HEK293 (cell line): ENCODE measurements around the gene EIF4EBP2.

Experiments used
- CTCF ChIA-PET: fragments of 350-600 bp; formaldehyde crosslinking; extraction: SDS; loops from one replicate; lab custom pipeline; 2021; ENCODE audit warnings: antibody characterized with exemption; lab: Yijun Ruan, JAX
- POLR2A ChIA-PET: fragments of 300-600 bp; formaldehyde crosslinking; extraction: SDS; loops from one replicate; lab custom pipeline; 2020; ENCODE audit warnings: antibody characterized with exemption, inconsistent platforms; lab: Yijun Ruan, JAX
- H3K27ac ChIP-seq: fragments of 200-500 bp; sonication (Bioruptor generic); 2 replicates; pipeline ENCODE4 v1.5.1; 2014; ENCODE audit warnings: low read depth, low read length, control low read depth, inconsistent platforms; ENCODE audit errors: extremely low read depth
- H3K36me3 ChIP-seq, 2 experiments: fragments of 200-500 bp in 1 of 2; sonication (Bioruptor generic) in 1 of 2; 1 replicate in 1 of 2; 2 replicates in 1 of 2; pipeline ENCODE4 v1.5.1; 2014 to 2017; ENCODE audit warnings: inconsistent platforms in 2 of 2, low read length in 2 of 2; ENCODE audit not compliant: control insufficient read depth in 2 of 2, insufficient read depth in 1 of 2
- H3K4me1 ChIP-seq: fragments of 200-500 bp; sonication (Bioruptor generic); 2 replicates; pipeline ENCODE4 v1.5.1; 2014; ENCODE audit warnings: mild to moderate bottlenecking, low read length, inconsistent platforms; ENCODE audit not compliant: control insufficient read depth, insufficient read depth
- H3K4me3 ChIP-seq: 2 replicates; pipeline ENCODE4 v1.5.1; 2011; ENCODE audit warnings: low read depth, mild to moderate bottlenecking, control low read depth, low read length, moderate library complexity
- H3K9me3 ChIP-seq: fragments of 200-500 bp; sonication (Bioruptor generic); 2 replicates; pipeline ENCODE4 v1.5.1; 2014; ENCODE audit warnings: low read depth, low read length, inconsistent platforms; ENCODE audit not compliant: control insufficient read depth, insufficient read depth
- BCL11A ChIP-seq: fragments of 450-650 bp; formaldehyde crosslinking; IDR thresholded peaks from 2 replicates; pipeline ENCODE4 v1.5.1; 2016; ENCODE audit warnings: low read depth, missing biosample characterization, missing genetic modification characterization
- BCL11B ChIP-seq: fragments of 450-650 bp; formaldehyde crosslinking; IDR thresholded peaks from 2 replicates; pipeline ENCODE4 v1.5.1; 2016; ENCODE audit warnings: low read depth, missing biosample characterization, missing genetic modification characterization
- GFI1B ChIP-seq: fragments of 450-650 bp; formaldehyde crosslinking; IDR thresholded peaks from 2 replicates; pipeline ENCODE4 v1.5.1; 2016; ENCODE audit warnings: missing biosample characterization, missing genetic modification characterization
- GLI2 ChIP-seq: fragments of 450-650 bp; formaldehyde crosslinking; IDR thresholded peaks from 2 replicates; pipeline ENCODE4; 2017; ENCODE audit warnings: missing biosample characterization, missing genetic modification characterization, low read depth, borderline replicate concordance
- GLIS1 ChIP-seq: fragments of 450-650 bp; formaldehyde crosslinking; IDR thresholded peaks from 2 replicates; pipeline ENCODE4 v1.5.1; 2016; ENCODE audit warnings: missing biosample characterization, missing genetic modification characterization
- MEIS1 ChIP-seq: sonication (generic); formaldehyde crosslinking; IDR thresholded peaks from 2 replicates; pipeline ENCODE4 v1.8.1; 2022; ENCODE audit warnings: missing genetic modification reagents, mild to moderate bottlenecking, borderline replicate concordance
- OSR2 ChIP-seq: fragments of 450-650 bp; formaldehyde crosslinking; IDR thresholded peaks from 2 replicates; pipeline ENCODE4 v1.5.1; 2016; ENCODE audit warnings: missing biosample characterization, missing genetic modification characterization
- PRDM1 ChIP-seq: fragments of 450-650 bp; formaldehyde crosslinking; IDR thresholded peaks from 2 replicates; pipeline ENCODE4; 2016; ENCODE audit warnings: missing biosample characterization, missing genetic modification characterization
- SCRT2 ChIP-seq: fragments of 450-650 bp; formaldehyde crosslinking; IDR thresholded peaks from 2 replicates; pipeline ENCODE4 v1.5.1; 2016; ENCODE audit warnings: missing biosample characterization, missing genetic modification characterization
- SP3 ChIP-seq: fragments of 450-650 bp; formaldehyde crosslinking; IDR thresholded peaks from 2 replicates; pipeline ENCODE4 v1.5.1; 2016; ENCODE audit warnings: missing biosample characterization, missing genetic modification characterization
- SP7 ChIP-seq: fragments of 450-650 bp; formaldehyde crosslinking; IDR thresholded peaks from 2 replicates; pipeline ENCODE4 v1.5.1; 2016; ENCODE audit warnings: missing biosample characterization, missing genetic modification characterization
- TCF7L2 ChIP-seq: IDR thresholded peaks from 2 replicates; pipeline ENCODE4 v1.6.1; 2011; ENCODE audit warnings: low read depth, mild to moderate bottlenecking, inconsistent platforms, low read length, moderate library complexity, borderline replicate concordance
- YY2 ChIP-seq: fragments of 450-650 bp; formaldehyde crosslinking; IDR thresholded peaks from 2 replicates; pipeline ENCODE4 v1.5.1; 2016; ENCODE audit warnings: missing biosample characterization, missing genetic modification characterization
- ZBTB8A ChIP-seq: fragments of 450-650 bp; formaldehyde crosslinking; IDR thresholded peaks from 2 replicates; pipeline ENCODE4 v1.5.1; 2016; ENCODE audit warnings: missing biosample characterization, missing genetic modification characterization
- ZNF140 ChIP-seq: fragments of 450-650 bp; formaldehyde crosslinking; IDR thresholded peaks from 2 replicates; pipeline ENCODE4 v1.5.1; 2016; ENCODE audit warnings: missing biosample characterization, missing genetic modification characterization
- ZNF184 ChIP-seq: fragments of 450-650 bp; IDR thresholded peaks from 2 replicates; pipeline ENCODE4 v1.5.1; 2018; ENCODE audit warnings: missing biosample characterization, mild to moderate bottlenecking, missing genetic modification characterization
- ZNF24 ChIP-seq: fragments of 450-650 bp; formaldehyde crosslinking; IDR thresholded peaks from 2 replicates; pipeline ENCODE4 v1.5.1; 2016; ENCODE audit warnings: missing biosample characterization, missing genetic modification characterization
- ZNF324 ChIP-seq: fragments of 450-650 bp; formaldehyde crosslinking; IDR thresholded peaks from 2 replicates; pipeline ENCODE4 v1.5.1; 2016; ENCODE audit warnings: missing biosample characterization, missing genetic modification characterization
- ZNF558 ChIP-seq: fragments of 450-650 bp; formaldehyde crosslinking; IDR thresholded peaks from 2 replicates; pipeline ENCODE4 v1.5.1; 2016; ENCODE audit warnings: missing biosample characterization, missing genetic modification characterization
- ZNF629 ChIP-seq: fragments of 450-650 bp; formaldehyde crosslinking; IDR thresholded peaks from 2 replicates; pipeline ENCODE4 v1.5.1; 2017; ENCODE audit warnings: missing biosample characterization, missing genetic modification characterization
- ZNF76 ChIP-seq: fragments of 450-650 bp; formaldehyde crosslinking; IDR thresholded peaks from 2 replicates; pipeline ENCODE4; 2016; ENCODE audit warnings: low read depth, missing biosample characterization, missing genetic modification characterization, borderline replicate concordance
- ZNF776 ChIP-seq: fragments of 450-650 bp; formaldehyde crosslinking; IDR thresholded peaks from 2 replicates; pipeline ENCODE4 v1.5.0; 2017; ENCODE audit warnings: missing biosample characterization, missing genetic modification characterization, borderline replicate concordance
- ZNF785 ChIP-seq: fragments of 450-650 bp; formaldehyde crosslinking; IDR thresholded peaks from 2 replicates; pipeline ENCODE4 v1.5.1; 2016; ENCODE audit warnings: missing biosample characterization, missing genetic modification characterization
- ZSCAN23 ChIP-seq: fragments of 450-650 bp; formaldehyde crosslinking; IDR thresholded peaks from 2 replicates; pipeline ENCODE4 v1.5.1; 2016; ENCODE audit warnings: missing biosample characterization, missing genetic modification characterization
- TF ChIP-seq, protein P1 (sequence below): fragments of 450-650 bp; formaldehyde crosslinking; IDR thresholded peaks from 2 replicates; pipeline ENCODE4 v1.5.1; 2016; ENCODE audit warnings: missing biosample characterization, missing genetic modification characterization
- TF ChIP-seq, protein P2 (sequence below): fragments of 450-650 bp; formaldehyde crosslinking; IDR thresholded peaks from 2 replicates; pipeline ENCODE4 v1.5.1; 2016; ENCODE audit warnings: missing biosample characterization, missing genetic modification characterization
- TF ChIP-seq, protein P3 (sequence below): fragments of 450-650 bp; formaldehyde crosslinking; IDR thresholded peaks from 2 replicates; pipeline ENCODE4 v1.5.1; 2017; ENCODE audit warnings: missing biosample characterization, missing genetic modification characterization
- TF ChIP-seq, protein P4 (sequence below): fragments of 450-650 bp; formaldehyde crosslinking; IDR thresholded peaks from 2 replicates; pipeline ENCODE4 v1.5.1; 2016; ENCODE audit warnings: missing biosample characterization, missing genetic modification characterization

The EIF4EBP2 gene

DNA sequence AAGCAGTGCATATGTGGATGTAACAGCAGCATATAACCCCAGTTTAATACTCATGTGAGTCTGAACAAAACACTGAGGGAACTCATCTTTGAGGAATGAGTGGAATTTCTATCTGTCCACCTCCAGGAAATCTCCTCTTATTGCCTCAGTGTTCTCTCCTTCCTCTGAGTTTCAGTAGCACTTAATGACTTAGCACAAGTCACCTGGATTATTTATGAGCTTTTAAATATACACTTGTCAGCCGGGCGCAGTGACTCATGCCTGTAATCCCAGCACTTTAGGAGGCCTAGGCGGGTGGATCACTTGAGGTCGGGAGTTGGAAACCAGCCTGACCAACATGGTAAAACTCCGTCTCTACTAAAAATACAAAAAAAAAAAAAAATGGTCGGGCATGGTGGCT lies 25.8 kb upstream of the EIF4EBP2 start:
- POLR2A ChIA-PET = interaction anchor here (0.7 to 1.5 kb wide), 4 partner anchors 11 to 188 kb away, joined by 3 to 6 read pairs (median 4); partner anchors contain the start of gene EIF4EBP2
- TF ChIP-seq OSR2 (tag by site-specific recombination) = peak; percentile 94
- 0 out of 2 replicates have a peak, but pooled peaks have one; percentile 23 for TF ChIP-seq SP3 (tag by site-specific recombination)
- no peak for TF ChIP-seq ZNF785 (tag by site-specific recombination)
- peak; percentile 88 for TF ChIP-seq ZNF629 (tag by site-specific recombination)
- TF ChIP-seq, protein P1, sequence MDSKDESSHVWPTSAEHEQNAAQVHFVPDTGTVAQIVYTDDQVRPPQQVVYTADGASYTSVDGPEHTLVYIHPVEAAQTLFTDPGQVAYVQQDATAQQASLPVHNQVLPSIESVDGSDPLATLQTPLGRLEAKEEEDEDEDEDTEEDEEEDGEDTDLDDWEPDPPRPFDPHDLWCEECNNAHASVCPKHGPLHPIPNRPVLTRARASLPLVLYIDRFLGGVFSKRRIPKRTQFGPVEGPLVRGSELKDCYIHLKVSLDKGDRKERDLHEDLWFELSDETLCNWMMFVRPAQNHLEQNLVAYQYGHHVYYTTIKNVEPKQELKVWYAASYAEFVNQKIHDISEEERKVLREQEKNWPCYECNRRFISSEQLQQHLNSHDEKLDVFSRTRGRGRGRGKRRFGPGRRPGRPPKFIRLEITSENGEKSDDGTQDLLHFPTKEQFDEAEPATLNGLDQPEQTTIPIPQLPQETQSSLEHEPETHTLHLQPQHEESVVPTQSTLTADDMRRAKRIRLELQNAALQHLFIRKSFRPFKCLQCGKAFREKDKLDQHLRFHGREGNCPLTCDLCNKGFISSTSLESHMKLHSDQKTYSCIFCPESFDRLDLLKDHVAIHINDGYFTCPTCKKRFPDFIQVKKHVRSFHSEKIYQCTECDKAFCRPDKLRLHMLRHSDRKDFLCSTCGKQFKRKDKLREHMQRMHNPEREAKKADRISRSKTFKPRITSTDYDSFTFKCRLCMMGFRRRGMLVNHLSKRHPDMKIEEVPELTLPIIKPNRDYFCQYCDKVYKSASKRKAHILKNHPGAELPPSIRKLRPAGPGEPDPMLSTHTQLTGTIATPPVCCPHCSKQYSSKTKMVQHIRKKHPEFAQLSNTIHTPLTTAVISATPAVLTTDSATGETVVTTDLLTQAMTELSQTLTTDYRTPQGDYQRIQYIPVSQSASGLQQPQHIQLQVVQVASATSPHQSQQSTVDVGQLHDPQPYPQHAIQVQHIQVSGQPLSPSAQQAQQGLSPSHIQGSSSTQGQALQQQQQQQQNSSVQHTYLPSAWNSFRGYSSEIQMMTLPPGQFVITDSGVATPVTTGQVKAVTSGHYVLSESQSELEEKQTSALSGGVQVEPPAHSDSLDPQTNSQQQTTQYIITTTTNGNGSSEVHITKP (tag by site-specific recombination) = peak; percentile 23; the same call in 1 of the 2 replicates
- peak; percentile 90 for TF ChIP-seq BCL11A (tag by site-specific recombination)
- TF ChIP-seq, protein P2, sequence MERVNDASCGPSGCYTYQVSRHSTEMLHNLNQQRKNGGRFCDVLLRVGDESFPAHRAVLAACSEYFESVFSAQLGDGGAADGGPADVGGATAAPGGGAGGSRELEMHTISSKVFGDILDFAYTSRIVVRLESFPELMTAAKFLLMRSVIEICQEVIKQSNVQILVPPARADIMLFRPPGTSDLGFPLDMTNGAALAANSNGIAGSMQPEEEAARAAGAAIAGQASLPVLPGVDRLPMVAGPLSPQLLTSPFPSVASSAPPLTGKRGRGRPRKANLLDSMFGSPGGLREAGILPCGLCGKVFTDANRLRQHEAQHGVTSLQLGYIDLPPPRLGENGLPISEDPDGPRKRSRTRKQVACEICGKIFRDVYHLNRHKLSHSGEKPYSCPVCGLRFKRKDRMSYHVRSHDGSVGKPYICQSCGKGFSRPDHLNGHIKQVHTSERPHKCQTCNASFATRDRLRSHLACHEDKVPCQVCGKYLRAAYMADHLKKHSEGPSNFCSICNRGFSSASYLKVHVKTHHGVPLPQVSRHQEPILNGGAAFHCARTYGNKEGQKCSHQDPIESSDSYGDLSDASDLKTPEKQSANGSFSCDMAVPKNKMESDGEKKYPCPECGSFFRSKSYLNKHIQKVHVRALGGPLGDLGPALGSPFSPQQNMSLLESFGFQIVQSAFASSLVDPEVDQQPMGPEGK (tag by site-specific recombination) = 0 out of 2 replicates have a peak, but pooled peaks have one; percentile 20
- peak; percentile 81; the same call in 1 of the 2 replicates for TF ChIP-seq ZNF24 (tag by site-specific recombination)
- peak; percentile 77 for TF ChIP-seq GLIS1 (tag by site-specific recombination)
- TF ChIP-seq, protein P3, sequence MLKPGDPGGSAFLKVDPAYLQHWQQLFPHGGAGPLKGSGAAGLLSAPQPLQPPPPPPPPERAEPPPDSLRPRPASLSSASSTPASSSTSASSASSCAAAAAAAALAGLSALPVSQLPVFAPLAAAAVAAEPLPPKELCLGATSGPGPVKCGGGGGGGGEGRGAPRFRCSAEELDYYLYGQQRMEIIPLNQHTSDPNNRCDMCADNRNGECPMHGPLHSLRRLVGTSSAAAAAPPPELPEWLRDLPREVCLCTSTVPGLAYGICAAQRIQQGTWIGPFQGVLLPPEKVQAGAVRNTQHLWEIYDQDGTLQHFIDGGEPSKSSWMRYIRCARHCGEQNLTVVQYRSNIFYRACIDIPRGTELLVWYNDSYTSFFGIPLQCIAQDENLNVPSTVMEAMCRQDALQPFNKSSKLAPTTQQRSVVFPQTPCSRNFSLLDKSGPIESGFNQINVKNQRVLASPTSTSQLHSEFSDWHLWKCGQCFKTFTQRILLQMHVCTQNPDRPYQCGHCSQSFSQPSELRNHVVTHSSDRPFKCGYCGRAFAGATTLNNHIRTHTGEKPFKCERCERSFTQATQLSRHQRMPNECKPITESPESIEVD (tag by site-specific recombination) = peak; percentile 59; the same call in 1 of the 2 replicates
- TF ChIP-seq ZNF558 (tag by site-specific recombination) = 0 out of 2 replicates have a peak, but pooled peaks have one; percentile 24
- peak; percentile 84 for TF ChIP-seq MEIS1 (CRISPR knock-in tag)
- TF ChIP-seq ZNF140 (tag by site-specific recombination) = no peak
- peak; percentile 27; the same call in 1 of the 2 replicates for TF ChIP-seq ZNF76
- peak; percentile 54; the same call in 1 of the 2 replicates for TF ChIP-seq SCRT2 (tag by site-specific recombination)
- no peak for TF ChIP-seq TCF7L2
- TF ChIP-seq ZNF324 (tag by site-specific recombination) = peak; percentile 50; the same call in 1 of the 2 replicates
- peak; percentile 100 for TF ChIP-seq SP7 (tag by site-specific recombination)
- TF ChIP-seq ZBTB8A (tag by site-specific recombination) = 0 out of 2 replicates have a peak, but pooled peaks have one; percentile 20
- no peak; the same call in 1 of the 2 replicates for TF ChIP-seq GLI2 (tag by site-specific recombination)
- 0 out of 2 replicates have a peak, but pooled peaks have one; percentile 25 for TF ChIP-seq GFI1B
- TF ChIP-seq BCL11B (tag by site-specific recombination) = peak; percentile 57; the same call in 1 of the 2 replicates
- peak; percentile 71 for TF ChIP-seq PRDM1
- TF ChIP-seq, protein P4, sequence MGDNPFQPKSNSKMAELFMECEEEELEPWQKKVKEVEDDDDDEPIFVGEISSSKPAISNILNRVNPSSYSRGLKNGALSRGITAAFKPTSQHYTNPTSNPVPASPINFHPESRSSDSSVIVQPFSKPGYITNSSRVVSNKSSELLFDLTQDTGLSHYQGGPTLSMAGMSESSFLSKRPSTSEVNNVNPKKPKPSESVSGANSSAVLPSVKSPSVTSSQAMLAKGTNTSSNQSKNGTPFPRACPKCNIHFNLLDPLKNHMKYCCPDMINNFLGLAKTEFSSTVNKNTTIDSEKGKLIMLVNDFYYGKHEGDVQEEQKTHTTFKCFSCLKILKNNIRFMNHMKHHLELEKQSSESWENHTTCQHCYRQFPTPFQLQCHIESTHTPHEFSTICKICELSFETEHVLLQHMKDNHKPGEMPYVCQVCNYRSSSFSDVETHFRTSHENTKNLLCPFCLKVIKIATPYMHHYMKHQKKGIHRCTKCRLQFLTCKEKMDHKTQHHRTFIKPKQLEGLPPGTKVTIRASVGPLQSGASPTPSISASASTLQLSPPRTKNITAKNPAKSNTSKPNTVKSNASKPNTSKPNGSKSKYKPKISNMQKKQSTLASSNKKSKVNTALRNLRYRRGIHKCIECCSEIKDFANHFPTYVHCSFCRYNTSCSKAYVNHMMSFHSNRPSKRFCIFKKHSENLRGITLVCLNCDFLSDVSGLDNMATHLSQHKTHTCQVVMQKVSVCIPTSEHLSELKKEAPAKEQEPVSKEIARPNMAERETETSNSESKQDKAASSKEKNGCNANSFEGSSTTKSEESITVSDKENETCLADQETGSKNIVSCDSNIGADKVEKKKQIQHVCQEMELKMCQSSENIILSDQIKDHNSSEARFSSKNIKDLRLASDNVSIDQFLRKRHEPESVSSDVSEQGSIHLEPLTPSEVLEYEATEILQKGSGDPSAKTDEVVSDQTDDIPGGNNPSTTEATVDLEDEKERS (tag by site-specific recombination) = no peak
- TF ChIP-seq ZSCAN23 (tag by site-specific recombination) = 0 out of 2 replicates have a peak, but pooled peaks have one; percentile 33
- TF ChIP-seq ZNF776 (tag by site-specific recombination) = no peak
- 0 out of 2 replicates have a peak, but pooled peaks have one; percentile 17 for TF ChIP-seq YY2 (tag by site-specific recombination)
- peak; percentile 81; the same call in 1 of the 2 replicates for TF ChIP-seq ZNF184 (tag by site-specific recombination)

More for the DNA sequence above, 25.8 kb upstream of the EIF4EBP2 start:
- Histone ChIP-seq H3K36me3 (no peaks in the 10 kb centered on the region), H3K4me3 (no peak overlapping the region), H3K9me3 (no peaks in the 10 kb centered on the region), H3K4me1 (peaks cover 3% of the 10 kb centered on the region; the same call in 1 of the 2 replicates), H3K27ac (no peak overlapping the region)
- CTCF ChIA-PET = interaction anchor here (0.7 to 2.5 kb wide), 6 partner anchors 10 to 809 kb away, joined by 3 to 9 read pairs (median 4); no protein-coding TSS in a partner anchor
